ENCODE measurements around the gene ESAM. TPM values are rescaled to one million over a fixed set of nuclear protein-coding genes. Genes with fewer than 3 reads are reported as not detected.
A peak's percentile ranks its signal among the peaks of the same experiment; 100 is the strongest.

The ESAM gene
- total and polyA plus RNA-seq, 2 donors (not counting 1 experiment from before 2014, with no cell fraction given) = 1.4 to 14.5 TPM

DNA sequence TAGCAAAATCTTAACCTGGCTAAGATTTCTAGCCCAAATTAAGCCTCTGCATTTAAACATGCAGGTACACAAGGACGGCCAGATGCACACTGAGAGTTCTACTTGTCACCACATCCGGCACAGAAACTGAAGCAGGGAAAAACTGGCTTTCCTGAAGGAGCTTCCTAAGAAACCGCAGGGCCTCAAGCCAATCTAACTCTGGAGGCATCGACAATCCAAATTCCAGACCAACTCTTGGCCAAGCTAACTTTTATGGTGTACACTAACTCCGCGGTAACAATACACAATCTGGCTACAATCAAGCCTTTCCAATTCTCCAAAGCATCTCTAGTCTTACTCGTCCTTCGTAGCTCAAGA, 36.9 kb upstream of the ESAM start:
- ATAC-seq (ENCODE audit: low read depth) (no peak), DNase-seq (no peak)
- Mint-ChIP-seq H3K27ac (peak overlapping the region; percentile 93), H3K9me3 (ENCODE audit: insufficient read depth) (no peaks in the 10 kb centered on the region), H3K27me3 (no peaks in the 10 kb centered on the region), H3K4me3 (peak overlapping the region; percentile 94), H3K4me1 (peaks cover 22% of the 10 kb centered on the region)
- Histone ChIP-seq H3K79me2 (ENCODE audit: control insufficient read depth, insufficient read depth, low read length) (peaks cover 54% of the 10 kb centered on the region), H3K27ac (ENCODE audit: low read length in 2 of 2) (peak overlapping the region; percentile 96 to 99), H4K20me1 (ENCODE audit: control insufficient read depth, insufficient read depth, low read length, poor library complexity, severe bottlenecking) (peaks cover 14% of the 10 kb centered on the region), H3K4me1 (ENCODE audit: control insufficient read depth in 2 of 2, insufficient read depth in 2 of 2, low read length in 2 of 2) (peaks cover 15 to 17% of the 10 kb centered on the region in 2 donors), H3K9ac (ENCODE audit: low read length) (peak overlapping the region; percentile 97), H3K27me3 (replicated peaks in 1 of 4; ENCODE audit: control extremely low read depth in 1 of 4, control insufficient read depth in 3 of 4, insufficient read depth in 4 of 4, low read length in 3 of 4) (no peaks in the 10 kb centered on the region), H2AFZ (ENCODE audit: insufficient read depth, low read depth, low read length, poor library complexity, severe bottlenecking) (peak overlapping the region; percentile 99), H3K4me2 (replicated peaks; ENCODE audit: low read depth, low read length, poor library complexity, severe bottlenecking) (peak overlapping the region; percentile 93), H3K36me3 (replicated peaks in 1 of 2; ENCODE audit: control extremely low read depth in 1 of 2, control insufficient read depth in 1 of 2, extremely low read depth in 1 of 2, insufficient read depth in 2 of 2, low read length in 1 of 2) (no peaks in the 10 kb centered on the region), H3K9me3 (ENCODE audit: control extremely low read depth in 1 of 3, control insufficient read depth in 2 of 3, insufficient read depth in 1 of 3, low read length in 2 of 3) (no peaks in the 10 kb centered on the region), H3K4me3 (ENCODE audit: control extremely low read depth in 1 of 5, extremely low read depth in 1 of 5, insufficient read depth in 1 of 5, low read depth in 2 of 5, low read length in 4 of 5) (peak overlapping the region in 4 of 5 experiments; percentile 82 to 95 (median 92))
- 5% methylated on average over 8 of the region's 8 CpGs for WGBS (ENCODE audit: insufficient coverage)
- TF ChIP-seq, protein P1, sequence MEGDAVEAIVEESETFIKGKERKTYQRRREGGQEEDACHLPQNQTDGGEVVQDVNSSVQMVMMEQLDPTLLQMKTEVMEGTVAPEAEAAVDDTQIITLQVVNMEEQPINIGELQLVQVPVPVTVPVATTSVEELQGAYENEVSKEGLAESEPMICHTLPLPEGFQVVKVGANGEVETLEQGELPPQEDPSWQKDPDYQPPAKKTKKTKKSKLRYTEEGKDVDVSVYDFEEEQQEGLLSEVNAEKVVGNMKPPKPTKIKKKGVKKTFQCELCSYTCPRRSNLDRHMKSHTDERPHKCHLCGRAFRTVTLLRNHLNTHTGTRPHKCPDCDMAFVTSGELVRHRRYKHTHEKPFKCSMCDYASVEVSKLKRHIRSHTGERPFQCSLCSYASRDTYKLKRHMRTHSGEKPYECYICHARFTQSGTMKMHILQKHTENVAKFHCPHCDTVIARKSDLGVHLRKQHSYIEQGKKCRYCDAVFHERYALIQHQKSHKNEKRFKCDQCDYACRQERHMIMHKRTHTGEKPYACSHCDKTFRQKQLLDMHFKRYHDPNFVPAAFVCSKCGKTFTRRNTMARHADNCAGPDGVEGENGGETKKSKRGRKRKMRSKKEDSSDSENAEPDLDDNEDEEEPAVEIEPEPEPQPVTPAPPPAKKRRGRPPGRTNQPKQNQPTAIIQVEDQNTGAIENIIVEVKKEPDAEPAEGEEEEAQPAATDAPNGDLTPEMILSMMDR (IDR thresholded peaks at IDR 0.05) = no peak
- no peak for TF ChIP-seq EZH2 (IDR thresholded peaks at IDR 0.05; ENCODE audit: borderline replicate concordance, insufficient read depth, low read depth, low read length, poor library complexity, severe bottlenecking)
- CTCF ChIA-PET = interaction anchor here (1.0 to 12.5 kb wide), 8 partner anchors 9 to 154 kb away, joined by 3 to 177 read pairs (median 10); partner anchors contain the start of genes NRGN, SIAE and SPA17
- intact Hi-C loops (cut with micrococcal nuclease) = loop anchor here (1.0 kb wide), 1 partner anchor 177 kb away; the partner anchor contains the start of gene TBRG1
- POLR2A ChIA-PET = interaction anchor here (0.6 to 1.8 kb wide), 2 partner anchors 126 to 791 kb away, joined by 3 to 8 read pairs; partner anchors contain the start of genes SIAE and SPA17

DNA sequence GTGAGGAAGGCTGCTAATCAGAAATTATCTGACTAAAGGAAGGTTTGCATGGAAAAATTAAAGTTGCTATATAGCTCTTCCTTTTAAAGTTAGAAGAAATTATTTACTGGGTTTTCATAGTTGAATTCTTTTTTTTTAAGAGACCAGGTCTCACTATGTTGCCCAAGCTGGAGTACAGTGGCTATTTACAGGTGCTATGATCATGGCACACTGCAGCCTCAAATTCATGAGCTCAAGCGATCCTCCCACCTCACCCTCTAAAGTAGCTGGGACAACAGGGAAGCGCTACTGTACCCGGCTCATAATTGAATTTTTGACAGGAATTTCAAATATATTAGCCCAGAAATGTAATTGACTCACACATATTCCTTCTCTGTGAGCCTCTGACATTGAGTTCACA, 34.2 kb upstream of the ESAM start:
- 92% methylated on average over 3 of the region's 3 CpGs for WGBS (ENCODE audit: insufficient coverage)
- POLR2A ChIA-PET = interaction anchor here (0.5 kb wide), 1 partner anchor 113 kb away, joined by 4 read pairs; no protein-coding TSS in a partner anchor
- no peaks in the 10 kb centered on the region for H3K9me3 Mint-ChIP-seq (ENCODE audit: insufficient read depth)
- CTCF ChIA-PET = interaction anchor here (0.9 to 12.5 kb wide), 4 partner anchors 30 to 125 kb away, joined by 3 to 177 read pairs (median 34); partner anchors contain the start of genes SIAE and SPA17
- no peaks in the 10 kb centered on the region for H3K27me3 Mint-ChIP-seq
- Histone ChIP-seq H3K9me3 (ENCODE audit: control extremely low read depth in 1 of 3, control insufficient read depth in 2 of 3, insufficient read depth in 1 of 3, low read length in 2 of 3) (no peaks in the 10 kb centered on the region), H3K4me3 (ENCODE audit: control extremely low read depth in 1 of 5, extremely low read depth in 1 of 5, insufficient read depth in 1 of 5, low read depth in 2 of 5, low read length in 4 of 5) (no peak overlapping the region), H3K4me2 (replicated peaks; ENCODE audit: low read depth, low read length, poor library complexity, severe bottlenecking) (no peak overlapping the region), H3K27ac (ENCODE audit: low read length in 2 of 2) (no peak overlapping the region), H2AFZ (ENCODE audit: insufficient read depth, low read depth, low read length, poor library complexity, severe bottlenecking) (no peak overlapping the region), H3K9ac (ENCODE audit: low read length) (no peak overlapping the region), H3K4me1 (ENCODE audit: control insufficient read depth in 2 of 2, insufficient read depth in 2 of 2, low read length in 2 of 2) (peaks cover 17 to 20% of the 10 kb centered on the region in 2 donors), H3K27me3 (replicated peaks in 1 of 4; ENCODE audit: control extremely low read depth in 1 of 4, control insufficient read depth in 3 of 4, insufficient read depth in 4 of 4, low read length in 3 of 4) (no peaks in the 10 kb centered on the region), H3K79me2 (ENCODE audit: control insufficient read depth, insufficient read depth, low read length) (peaks cover 80% of the 10 kb centered on the region), H4K20me1 (ENCODE audit: control insufficient read depth, insufficient read depth, low read length, poor library complexity, severe bottlenecking) (peaks cover 16% of the 10 kb centered on the region), H3K36me3 (replicated peaks in 1 of 2; ENCODE audit: control extremely low read depth in 1 of 2, control insufficient read depth in 1 of 2, extremely low read depth in 1 of 2, insufficient read depth in 2 of 2, low read length in 1 of 2) (no peaks in the 10 kb centered on the region)
- no peak overlapping the region for H3K27ac Mint-ChIP-seq
- intact Hi-C loops (cut with micrococcal nuclease) = no loop called here
- peaks cover 35% of the 10 kb centered on the region for H3K4me1 Mint-ChIP-seq
- no peak overlapping the region for H3K4me3 Mint-ChIP-seq
- ATAC-seq (ENCODE audit: low read depth) = no peak
- no peak for TF ChIP-seq EZH2 (IDR thresholded peaks at IDR 0.05; ENCODE audit: borderline replicate concordance, insufficient read depth, low read depth, low read length, poor library complexity, severe bottlenecking)
- TF ChIP-seq, protein P1 (IDR thresholded peaks at IDR 0.05) = no peak
- no peak for DNase-seq
